PC-3 (cell line): ENCODE results near the gene PLCL1. TPM values are rescaled to one million over a fixed set of nuclear protein-coding genes. Genes with fewer than 3 reads are reported as not detected.

Experiments
- ATAC-seq: fragments of 200-7000 bp; cut with Tn5 transposase; 2 replicates; pipeline ENCODE4 v1.9.1; 2020; ENCODE audit warnings: mild to moderate bottlenecking, moderate library complexity
- BruUV-seq: library from RNA; stranded (reverse); fragments of 400-500 nt; replicated peaks from 2 replicates; lab custom pipeline; 2021; lab: Mats Ljungman, UMichigan
- CTCF ChIA-PET: fragments of 300-600 bp; sonication (Branson Sonifier 250); formaldehyde crosslinking; loops from one replicate; lab custom pipeline; 2022; ENCODE audit warnings: antibody characterized with exemption; lab: Charles Lee
- POLR2A ChIA-PET: fragments of 300-600 bp; sonication (Branson Sonifier 250); formaldehyde crosslinking; loops from one replicate; lab custom pipeline; 2022; ENCODE audit warnings: antibody characterized with exemption; ENCODE audit not compliant: unreplicated experiment; lab: Charles Lee
- DNase-seq: peaks from one replicate; pipeline ENCODE4 v3.0.0-alpha.2; 2015
- H2AFZ ChIP-seq: fragments of 300-600 bp; sonication (generic); 2 replicates; pipeline ENCODE4 v1.6.0; 2016; ENCODE audit warnings: antibody characterized with exemption, low read length
- H3F3A ChIP-seq: fragments of 300-600 bp; sonication (generic); one replicate; pipeline ENCODE4 v1.6.0; 2017; ENCODE audit warnings: antibody characterized with exemption, low read length, control low read depth, mild to moderate bottlenecking; ENCODE audit not compliant: unreplicated experiment
- H3K27ac ChIP-seq: fragments of 300-600 bp; sonication (generic); 2 replicates; pipeline ENCODE4 v1.5.1; 2016; ENCODE audit warnings: mild to moderate bottlenecking, low read length
- H3K27me3 ChIP-seq: fragments of 300-600 bp; sonication (generic); 2 replicates; pipeline ENCODE4 v1.6.1; 2016; ENCODE audit warnings: low read length, mixed read lengths
- H3K36me3 ChIP-seq: fragments of 300-600 bp; sonication (generic); 2 replicates; pipeline ENCODE4 v1.6.1; 2016; ENCODE audit warnings: low read depth, mixed run types, low read length, mixed read lengths
- H3K4me1 ChIP-seq: fragments of 300-600 bp; sonication (generic); 2 replicates; pipeline ENCODE4 v1.5.1; 2016; ENCODE audit warnings: low read length; ENCODE audit not compliant: insufficient read depth
- H3K4me2 ChIP-seq: fragments of 300-600 bp; sonication (generic); 2 replicates; pipeline ENCODE4 v1.6.0; 2016; ENCODE audit warnings: low read length
- H3K4me3 ChIP-seq: fragments of 300-600 bp; sonication (generic); 2 replicates; pipeline ENCODE4 v1.5.1; 2016; ENCODE audit warnings: mild to moderate bottlenecking, low read length, mixed read lengths
- H3K79me2 ChIP-seq: fragments of 300-600 bp; sonication (generic); 2 replicates; pipeline ENCODE4 v1.6.1; 2017; ENCODE audit warnings: low read length, mixed read lengths
- H3K9ac ChIP-seq: fragments of 300-600 bp; sonication (generic); 2 replicates; pipeline ENCODE4 v1.6.0; 2016; ENCODE audit warnings: mild to moderate bottlenecking, low read length
- H3K9me2 ChIP-seq: fragments of 300-600 bp; sonication (generic); replicated peaks from 2 replicates; pipeline ENCODE4 v1.6.1; 2016; ENCODE audit warnings: mixed run types, low read length, mixed read lengths
- H3K9me3 ChIP-seq: fragments of 300-600 bp; sonication (generic); 2 replicates; pipeline ENCODE4 v1.6.1; 2016; ENCODE audit warnings: low read length, mixed read lengths
- H4K20me1 ChIP-seq: fragments of 300-600 bp; sonication (generic); 2 replicates; pipeline ENCODE4 v1.6.1; 2016; ENCODE audit warnings: low read length, mixed read lengths
- CTCF ChIP-seq: fragments of 300-600 bp; sonication (generic); conservative IDR thresholded peaks from 2 replicates; pipeline ENCODE4 v1.5.1; 2017; ENCODE audit warnings: antibody characterized with exemption, low read depth, mild to moderate bottlenecking, low read length
- EZH2 ChIP-seq: fragments of 300-600 bp; sonication (generic); IDR thresholded peaks from one replicate; pipeline ENCODE4 v1.6.1; 2017; ENCODE audit warnings: antibody characterized with exemption, mild to moderate bottlenecking, low read length; ENCODE audit not compliant: unreplicated experiment
- EZH2phosphoT487 ChIP-seq: fragments of 300-600 bp; sonication (generic); IDR thresholded peaks from 2 replicates; pipeline ENCODE4 v1.6.1; 2018; ENCODE audit warnings: mild to moderate bottlenecking, antibody characterized with exemption, low read length, borderline replicate concordance
- intact Hi-C: fragments of 100-400 bp; cut with micrococcal nuclease; formaldehyde crosslinking; loops from 2 replicates; pipeline ENCODE4 v1.9.0; 2023
- total RNA-seq: library from RNA; depleted of rRNA; stranded (reverse); fragments of >200 nt; gene quantifications from 2 replicates; pipeline ENCODE4 v1.2.3, GENCODE V29; 2014

Gene PLCL1
- total RNA-seq, 1 experiment from 2014 or later: not detected

GRCh38 chr2:197993363-197993762 is 189.0 kb downstream of the PLCL1 start:
- no peaks in the 10 kb centered on the region for H3K36me3 ChIP-seq
- no peaks in the 10 kb centered on the region for H3F3A ChIP-seq
- ChIA-PET POLR2A (no interaction called here), CTCF (no interaction called here)
- intact Hi-C loops: no loop called here
- no peak overlapping the region for H2AFZ ChIP-seq
- no peak for ATAC-seq
- no peak overlapping the region for H3K4me2 ChIP-seq
- H3K27ac ChIP-seq: no peak overlapping the region
- H3K4me1 ChIP-seq: no peaks in the 10 kb centered on the region
- H3K9me3 ChIP-seq: no peaks in the 10 kb centered on the region
- BruUV-seq: no TSS peak
- no peaks in the 10 kb centered on the region for H4K20me1 ChIP-seq
- H3K4me3 ChIP-seq: no peak overlapping the region
- H3K9me2 ChIP-seq: no peaks in the 10 kb centered on the region
- H3K9ac ChIP-seq: no peak overlapping the region
- H3K79me2 ChIP-seq: no peaks in the 10 kb centered on the region
- no peak for DNase-seq
- TF ChIP-seq CTCF (no peak), EZH2 (no peak), EZH2phosphoT487 (no peak)
- no peaks in the 10 kb centered on the region for H3K27me3 ChIP-seq

GRCh38 chr2:197993830-197994229 is 189.4 kb downstream of the PLCL1 start:
- no peaks in the 10 kb centered on the region for H3K4me1 ChIP-seq
- H2AFZ ChIP-seq: no peak overlapping the region
- ChIA-PET POLR2A (no interaction called here), CTCF (no interaction called here)
- BruUV-seq: no TSS peak
- no peak overlapping the region for H3K9ac ChIP-seq
- H3K79me2 ChIP-seq: no peaks in the 10 kb centered on the region
- ATAC-seq (no peak), DNase-seq (no peak)
- H3K4me3 ChIP-seq: no peak overlapping the region
- H3K4me2 ChIP-seq: no peak overlapping the region
- no peak for TF ChIP-seq EZH2
- TF ChIP-seq CTCF: no peak
- no peak for TF ChIP-seq EZH2phosphoT487
- no peaks in the 10 kb centered on the region for H3F3A ChIP-seq
- H3K27me3 ChIP-seq: no peaks in the 10 kb centered on the region
- no peaks in the 10 kb centered on the region for H3K9me2 ChIP-seq
- no peaks in the 10 kb centered on the region for H3K36me3 ChIP-seq
- no peak overlapping the region for H3K27ac ChIP-seq
- intact Hi-C loops: no loop called here
- H3K9me3 ChIP-seq: no peaks in the 10 kb centered on the region
- no peaks in the 10 kb centered on the region for H4K20me1 ChIP-seq

- Histone ChIP-seq H3K36me3 (no peaks in the 10 kb centered on the region), H3K79me2 (no peaks in the 10 kb centered on the region), H4K20me1 (no peaks in the 10 kb centered on the region), H3K9me3 (no peaks in the 10 kb centered on the region), H3K9me2 (no peaks in the 10 kb centered on the region), H3K4me3 (no peak overlapping the region), H3K4me2 (no peak overlapping the region), H2AFZ (no peak overlapping the region), H3F3A (no peaks in the 10 kb centered on the region), H3K27ac (no peak overlapping the region), H3K27me3 (no peaks in the 10 kb centered on the region), H3K9ac (no peak overlapping the region), H3K4me1 (no peaks in the 10 kb centered on the region)
- intact Hi-C loops: no loop called here
- no TSS peak for BruUV-seq
- ChIA-PET CTCF (no interaction called here), POLR2A (no interaction called here)
- no peak for DNase-seq
- TF ChIP-seq EZH2 (no peak), EZH2phosphoT487 (no peak), CTCF (no peak)
- ATAC-seq: no peak
Measured at GRCh38 chr2:197994751-197995150, 190.4 kb downstream of the PLCL1 start.
